ENCODE results near the gene C1orf105. TPM values are rescaled to one million over a fixed set of nuclear protein-coding genes. Genes with fewer than 3 reads are reported as not detected.

The C1orf105 gene
- total RNA-seq, 1 experiment from 2014 or later: not detected

- TF ChIP-seq ELF4 (CRISPR knock-in tag; IDR thresholded peaks at IDR 0.05; ENCODE audit: low read depth): no peak
- TF ChIP-seq NFE2L1 (CRISPR knock-in tag; IDR thresholded peaks at IDR 0.05): no peak
- no peak for TF ChIP-seq ATF6 (CRISPR knock-in tag; IDR thresholded peaks at IDR 0.05)
- TF ChIP-seq MXD4 (CRISPR knock-in tag; IDR thresholded peaks at IDR 0.05; ENCODE audit: borderline replicate concordance): no peak
- TF ChIP-seq MLX (CRISPR knock-in tag; IDR thresholded peaks at IDR 0.05): no peak
- no peak for TF ChIP-seq ZBTB43 (CRISPR knock-in tag; IDR thresholded peaks at IDR 0.05)
- TF ChIP-seq FOXP1 (CRISPR knock-in tag; IDR thresholded peaks at IDR 0.05; ENCODE audit: borderline replicate concordance): no peak
- TF ChIP-seq ZNF423 (CRISPR knock-in tag; IDR thresholded peaks at IDR 0.05): no peak
- TF ChIP-seq ZNF281 (CRISPR knock-in tag; IDR thresholded peaks at IDR 0.05): no peak
- TF ChIP-seq E2F5 (CRISPR knock-in tag; IDR thresholded peaks at IDR 0.05): no peak
- TF ChIP-seq STAT6 (CRISPR knock-in tag; conservative IDR thresholded peaks at IDR 0.05; ENCODE audit: low read depth): no peak
These were observed 27.2 kb downstream of the C1orf105 start (continued) for GRCh38 chr1:172447641-172448040.

GRCh38 chr1:172448995-172449584 is 28.6 kb downstream of the C1orf105 start:
- no peak overlapping the region for H3K27ac Mint-ChIP-seq
- POLR2A ChIA-PET: no interaction called here
- H3K4me3 Mint-ChIP-seq: no peak overlapping the region
- CTCF ChIA-PET: interaction anchor here (1.0 to 1.9 kb wide), 3 partner anchors 50 to 271 kb away, joined by 3 to 10 read pairs (median 7); no protein-coding TSS in a partner anchor
- H3K9me3 Mint-ChIP-seq: no peaks in the 10 kb centered on the region
- H3K27me3 Mint-ChIP-seq (ENCODE audit: low read depth): no peaks in the 10 kb centered on the region; the same call in 1 of the 2 replicates
- no peak for ATAC-seq
- TF ChIP-seq SP1 (CRISPR knock-in tag; conservative IDR thresholded peaks at IDR 0.05) (no peak), GABPB1 (CRISPR knock-in tag; IDR thresholded peaks at IDR 0.05) (peak; percentile 54), ZNF317 (CRISPR knock-in tag; IDR thresholded peaks at IDR 0.05; ENCODE audit: borderline replicate concordance, low read depth) (no peak), ZNF219 (CRISPR knock-in tag; IDR thresholded peaks at IDR 0.05; ENCODE audit: borderline replicate concordance) (no peak), E2F4 (CRISPR knock-in tag; IDR thresholded peaks at IDR 0.05; ENCODE audit: borderline replicate concordance, low read depth) (no peak)
- H3K4me1 Mint-ChIP-seq: peaks cover 5% of the 10 kb centered on the region; the same call in 1 of the 2 replicates
- no peaks in the 10 kb centered on the region for H3K36me3 Mint-ChIP-seq
- DNase-seq (ENCODE audit: low spot score): no peak
